HG03558 (cell line): ENCODE measurements around the gene TTC39B.

ENCODE experiments used
- ATAC-seq: cut with Tn5 transposase; IDR thresholded peaks from one replicate; pipeline ENCODE4 v1.9.1; 2021; ENCODE audit warnings: moderate number of reproducible peaks; ENCODE audit not compliant: unreplicated experiment; ENCODE audit errors: extremely low read depth

Gene TTC39B

DNA sequence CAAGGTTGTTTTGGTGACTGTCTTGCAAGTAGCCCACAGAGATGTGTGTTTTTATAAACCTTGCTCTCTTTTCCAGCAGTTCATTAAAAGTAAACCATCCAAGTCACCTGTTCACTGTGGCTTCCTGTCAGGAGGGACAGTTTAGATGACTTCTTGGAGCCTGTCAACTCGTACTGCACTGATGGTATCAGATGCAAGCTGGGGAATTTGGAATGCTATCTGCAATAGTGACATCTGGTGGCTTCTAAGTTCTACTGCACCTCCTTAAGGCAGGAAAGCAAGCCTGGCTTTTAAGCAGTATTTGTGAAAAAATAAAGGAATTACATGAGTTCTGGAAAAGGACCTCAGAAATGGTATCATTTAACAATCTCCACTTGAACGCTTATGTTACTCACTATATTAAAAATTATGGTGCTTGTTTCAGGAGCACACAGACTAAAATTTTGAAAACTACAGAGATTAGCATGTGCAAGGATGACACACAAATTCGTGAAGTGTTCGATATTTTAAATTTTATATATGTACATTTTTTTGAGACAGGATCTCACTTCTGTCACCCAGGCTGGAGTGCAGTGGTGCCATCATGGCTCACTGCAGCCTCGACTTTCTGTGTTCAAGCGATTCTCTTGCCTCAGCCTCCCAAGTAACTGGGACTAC, 164.0 kb downstream of the TTC39B start:
- ATAC-seq = peak; percentile 95

DNA sequence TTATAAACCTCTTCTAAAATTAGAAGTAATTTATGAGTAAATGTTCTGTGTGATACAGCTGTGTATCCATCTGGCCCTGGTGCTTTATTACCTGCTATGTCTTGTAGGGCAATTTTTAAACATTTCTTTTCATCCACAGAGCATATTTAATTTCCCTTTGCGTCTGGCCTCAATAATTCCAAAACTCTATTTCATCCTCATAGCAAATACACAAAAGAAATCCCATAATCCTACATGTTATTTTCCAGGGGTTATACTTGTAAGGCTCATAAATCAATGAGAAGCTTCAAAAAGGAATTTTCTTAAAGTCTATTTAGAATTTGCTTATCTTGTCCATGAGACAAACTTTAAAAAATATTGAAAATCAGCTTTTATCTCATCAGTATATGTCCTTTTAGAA, 167.0 kb downstream of the TTC39B start:
- no peak for ATAC-seq

DNA sequence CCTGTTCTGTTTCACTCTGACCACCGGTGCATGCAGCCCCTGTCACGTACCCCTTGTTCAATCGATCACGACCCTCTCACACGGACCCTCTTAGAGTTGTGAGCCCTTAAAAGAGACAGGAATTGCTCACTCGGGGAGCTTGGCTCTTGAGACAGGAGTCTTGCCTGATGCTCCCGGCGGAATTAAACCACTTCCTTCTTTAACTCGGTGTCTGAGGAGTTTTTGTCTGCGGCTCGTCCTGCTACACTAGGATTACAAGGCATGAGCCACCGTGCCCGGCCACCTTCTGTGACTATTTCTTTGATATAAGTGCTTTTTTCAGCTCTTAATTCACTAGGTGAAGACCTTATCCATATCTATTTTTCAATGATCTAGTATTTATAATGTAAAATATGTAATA, 167.5 kb downstream of the TTC39B start:
- no peak for ATAC-seq

- no peak for ATAC-seq
Observed at GRCh38 chr9:15138357-15138686, 168.7 kb downstream of the TTC39B start.

DNA sequence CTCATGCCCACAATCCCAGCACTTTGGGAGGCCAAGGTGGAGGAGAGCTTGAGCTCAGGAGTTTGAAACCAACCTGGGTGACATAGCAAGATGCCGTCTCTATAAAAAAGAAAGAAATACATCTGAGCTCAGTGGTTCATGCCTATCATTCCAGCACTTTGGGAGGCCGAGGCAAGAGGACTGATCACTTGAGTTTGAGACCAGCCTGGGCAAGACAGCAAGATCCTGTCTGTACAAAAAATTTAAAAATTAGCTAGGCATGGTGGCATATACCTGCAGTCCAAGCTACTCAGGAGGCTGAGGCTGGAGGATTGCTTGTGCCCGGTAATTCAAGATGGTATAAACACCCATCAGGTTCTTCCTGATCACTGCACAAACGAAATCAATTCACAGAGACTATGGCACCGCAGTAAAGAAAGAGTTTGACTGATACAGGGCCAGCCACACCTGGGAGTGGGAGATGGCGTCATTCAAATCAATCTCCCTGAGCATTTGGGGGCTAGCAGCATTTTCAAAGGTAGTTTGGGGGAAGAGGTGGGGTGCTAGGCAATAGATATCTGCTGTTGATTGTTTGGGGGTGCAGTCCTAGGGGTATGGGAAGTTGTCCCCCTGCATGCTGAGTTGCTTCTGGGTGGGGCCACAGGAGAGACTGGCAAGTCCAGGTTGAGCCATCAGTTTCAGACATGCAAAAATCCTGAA, 169.2 kb downstream of the TTC39B start:
- ATAC-seq = no peak

GRCh38 chr9:15137089-15137488, 169.9 kb downstream of the TTC39B start:
- ATAC-seq = no peak

- ATAC-seq = no peak
Observed at GRCh38 chr9:15136646-15137045, 170.4 kb downstream of the TTC39B start.

- ATAC-seq = peak; percentile 69
Observed at GRCh38 chr9:15135164-15135792, 171.7 kb downstream of the TTC39B start.

GRCh38 chr9:15133488-15133887, 173.5 kb downstream of the TTC39B start:
- no peak for ATAC-seq

GRCh38 chr9:15132091-15132490, 174.9 kb downstream of the TTC39B start:
- ATAC-seq = no peak

GRCh38 chr9:15131094-15131493, 175.9 kb downstream of the TTC39B start:
- no peak for ATAC-seq

- ATAC-seq = no peak
Observed at GRCh38 chr9:15127831-15128230, 179.2 kb downstream of the TTC39B start.

DNA sequence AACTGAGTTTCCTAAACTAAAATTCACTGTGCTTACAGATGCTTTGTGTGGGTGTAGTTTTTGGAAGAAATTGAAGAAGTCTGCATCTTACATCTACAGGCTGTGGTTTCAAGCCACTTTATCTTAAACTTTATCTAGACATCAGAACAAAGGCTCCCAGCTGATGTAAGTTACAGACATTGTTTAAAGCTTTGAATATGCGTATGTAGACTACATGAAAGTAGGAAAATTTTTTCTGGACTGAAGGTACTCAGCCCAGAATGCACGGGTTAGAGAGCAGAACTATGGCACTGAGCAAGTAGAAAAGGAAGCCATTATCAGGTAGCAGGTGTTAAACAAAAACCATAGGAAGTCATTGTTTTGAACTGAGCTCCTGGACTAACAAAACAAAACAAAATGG, 185.4 kb downstream of the TTC39B start:
- ATAC-seq = no peak

GRCh38 chr9:15116130-15116580, 190.9 kb downstream of the TTC39B start:
- no peak for ATAC-seq

GRCh38 chr9:15115702-15116101, 191.3 kb downstream of the TTC39B start:
- no peak for ATAC-seq

GRCh38 chr9:15115041-15115440, 192.0 kb downstream of the TTC39B start:
- no peak for ATAC-seq
